B cell (primary cell): ENCODE measurements around the gene SERPINE2. TPM values are rescaled to one million over a fixed set of nuclear protein-coding genes. Genes with fewer than 3 reads are reported as not detected.

Source experiments
- ATAC-seq: fragments of 200-7000 bp; cut with Tn5 transposase; one replicate; pipeline ENCODE4 v1.10.0; 2021; ENCODE audit warnings: low read depth, mild to moderate bottlenecking, moderate number of reproducible peaks, moderate library complexity
- CTCF ChIA-PET: fragments of 350-600 bp; sonication (Branson Sonifier 250); formaldehyde crosslinking; loops from one replicate; lab custom pipeline; 2021; ENCODE audit warnings: antibody characterized with exemption, inconsistent platforms; lab: Charles Lee
- POLR2A ChIA-PET: fragments of 350-600 bp; sonication (Branson Sonifier 250); formaldehyde crosslinking; loops from one replicate; lab custom pipeline; 2021; ENCODE audit warnings: antibody characterized with exemption; lab: Charles Lee
- DNase-seq: peaks from one replicate; pipeline ENCODE4 v3.0.0; 2013
- H2AFZ ChIP-seq: 2 replicates; pipeline ENCODE4 v1.6.1; 2012; ENCODE audit warnings: mild to moderate bottlenecking, low read depth, low read length; ENCODE audit not compliant: insufficient read depth, poor library complexity, severe bottlenecking
- H3K27ac ChIP-seq, 2 donors: 1 replicate in 1 of 2; 2 replicates in 1 of 2; pipeline ENCODE4 v1.5.1; 2012 to 2013; ENCODE audit warnings: low read length in 2 of 2, mild to moderate bottlenecking in 2 of 2, moderate library complexity in 1 of 2
- H3K27me3 ChIP-seq, 4 experiments: fragments of 200-600 bp in 1 of 4; sonication (generic) in 1 of 4; replicated peaks in 1 of 4; 1 replicate in 2 of 4; 2 replicates in 2 of 4; pipeline versions ENCODE4 v1.6.1 to v1.7.0; 2013 to 2016; ENCODE audit warnings: low read length in 3 of 4, mild to moderate bottlenecking in 2 of 4, mixed read lengths in 1 of 4, moderate library complexity in 1 of 4; ENCODE audit not compliant: insufficient read depth in 4 of 4, control insufficient read depth in 3 of 4; ENCODE audit errors: control extremely low read depth in 1 of 4
- H3K36me3 ChIP-seq, 2 experiments: replicated peaks in 1 of 2; 1 replicate in 1 of 2; 2 replicates in 1 of 2; pipeline versions ENCODE4 v1.6.1 to v1.7.1; 2013; ENCODE audit warnings: low read length in 1 of 2; ENCODE audit not compliant: insufficient read depth in 2 of 2, control insufficient read depth in 1 of 2; ENCODE audit errors: control extremely low read depth in 1 of 2, extremely low read depth in 1 of 2
- H3K4me1 ChIP-seq, 2 donors: fragments of 200-600 bp in 1 of 2; sonication (generic) in 1 of 2; 1 replicate in 1 of 2; 2 replicates in 1 of 2; pipeline versions ENCODE4 v1.5.1 to v1.6.1; 2013 to 2017; ENCODE audit warnings: low read length in 2 of 2; ENCODE audit not compliant: control insufficient read depth in 2 of 2, insufficient read depth in 2 of 2
- H3K4me2 ChIP-seq: replicated peaks from 2 replicates; pipeline ENCODE3; 2012; ENCODE audit warnings: mild to moderate bottlenecking, low read depth, low read length; ENCODE audit not compliant: poor library complexity, severe bottlenecking
- H3K4me3 ChIP-seq, 5 experiments: fragments of 200-600 bp in 1 of 5; sonication (generic) in 1 of 5; 1 replicate in 3 of 5; 2 replicates in 2 of 5; pipeline versions ENCODE4 v1.5.1 to v1.7.0; 2011 to 2016; ENCODE audit warnings: low read length in 4 of 5, mild to moderate bottlenecking in 4 of 5, low read depth in 2 of 5, control low read depth in 1 of 5, moderate library complexity in 1 of 5; ENCODE audit not compliant: insufficient read depth in 1 of 5; ENCODE audit errors: control extremely low read depth in 1 of 5, extremely low read depth in 1 of 5
- H3K79me2 ChIP-seq: fragments of 200-600 bp; sonication (generic); one replicate; pipeline ENCODE4 v1.6.0; 2016; ENCODE audit warnings: low read length; ENCODE audit not compliant: control insufficient read depth, insufficient read depth
- H3K9ac ChIP-seq: fragments of 200-600 bp; sonication (generic); 2 replicates; pipeline ENCODE4 v1.6.1; 2017; ENCODE audit warnings: mild to moderate bottlenecking, low read length, moderate library complexity
- H3K9me3 ChIP-seq, 3 donors: one replicate each; pipeline versions ENCODE4 v1.6.1 to v1.7.1; 2013; ENCODE audit warnings: low read length in 2 of 3; ENCODE audit not compliant: control insufficient read depth in 2 of 3, insufficient read depth in 1 of 3; ENCODE audit errors: control extremely low read depth in 1 of 3
- H4K20me1 ChIP-seq: 2 replicates; pipeline ENCODE4 v1.6.0; 2012; ENCODE audit warnings: mild to moderate bottlenecking, low read length; ENCODE audit not compliant: insufficient read depth, control insufficient read depth, poor library complexity, severe bottlenecking
- H3K27ac Mint-ChIP-seq: one replicate; pipeline ENCODE4 v1.8.0; 2021; ENCODE audit warnings: mixed read lengths
- H3K27me3 Mint-ChIP-seq: one replicate; pipeline ENCODE4 v1.8.0; 2021; ENCODE audit warnings: mixed read lengths
- H3K4me1 Mint-ChIP-seq: one replicate; pipeline ENCODE4 v1.8.0; 2021; ENCODE audit warnings: mixed read lengths
- H3K4me3 Mint-ChIP-seq: one replicate; pipeline ENCODE4 v1.8.0; 2021; ENCODE audit warnings: mixed read lengths
- H3K9me3 Mint-ChIP-seq: one replicate; pipeline ENCODE4 v1.8.0; 2022; ENCODE audit warnings: mixed read lengths; ENCODE audit not compliant: insufficient read depth
- EZH2 ChIP-seq: IDR thresholded peaks from 2 replicates; pipeline ENCODE4 v1.6.1; 2012; ENCODE audit warnings: borderline replicate concordance, low read depth, mild to moderate bottlenecking, moderate library complexity, low read length; ENCODE audit not compliant: insufficient read depth, poor library complexity, severe bottlenecking
- whole genome bisulfite sequencing: methylation state at CpG from one replicate; pipeline ENCODE4 v1.1.5; 2013; ENCODE audit warnings: missing lambda C conversion rate; ENCODE audit not compliant: insufficient coverage; 5-methylcytosine and 5-hydroxymethylcytosine counted together
- intact Hi-C: fragments of 100-400 bp; cut with micrococcal nuclease; formaldehyde crosslinking; loops from one replicate; pipeline ENCODE4 v1.10.0; 2022
- polyA plus RNA-seq: library from polyadenylated mRNA; depleted of rRNA; stranded (reverse); fragments of >200 nt; gene quantifications from 2 replicates; pipeline ENCODE4 v1.2.3, GENCODE V29; 2012
- total RNA-seq, 2 donors: library from RNA; stranded (reverse); fragments of 120-200 nt in 1 of 2; gene quantifications; 1 replicate in 1 of 2; 2 replicates in 1 of 2; pipeline versions ENCODE4 v1.2.3 to v1.2.4, GENCODE V29; 2013 to 2022
- TF ChIP-seq, protein P1 (sequence below): fragments of 200-600 bp; IDR thresholded peaks from one replicate; pipeline ENCODE4 v1.8.0; 2022; ENCODE audit warnings: antibody characterized with exemption, mild to moderate bottlenecking

The SERPINE2 gene
- total and polyA plus RNA-seq, 2 donors (not counting 1 experiment from before 2014, with no cell fraction given): 0.45 to 1.8 TPM

DNA sequence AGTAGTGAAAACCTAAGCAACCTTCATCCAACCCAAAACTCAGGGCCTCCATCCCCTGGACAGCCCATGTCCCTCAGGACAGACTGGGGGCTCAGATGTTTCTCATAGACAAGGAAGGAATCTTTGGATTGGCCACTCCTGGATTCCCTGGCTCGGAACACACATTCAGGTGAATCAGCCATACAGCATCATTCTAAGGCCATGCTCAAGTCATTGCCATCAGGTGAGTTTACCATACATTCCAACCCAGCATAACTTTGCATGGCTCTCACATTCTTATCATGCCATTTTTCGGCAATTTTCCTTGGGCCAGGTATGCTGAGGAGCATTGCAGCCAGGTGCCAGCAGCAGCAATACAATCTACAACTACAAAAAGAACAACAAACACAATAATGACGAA is 34.6 kb upstream of the SERPINE2 start:
- H3K4me3 Mint-ChIP-seq: no peak overlapping the region
- intact Hi-C loops: no loop called here
- Histone ChIP-seq H3K9me3 (no peaks in the 10 kb centered on the region), H3K4me3 (no peak overlapping the region), H3K27ac (no peak overlapping the region), H4K20me1 (no peaks in the 10 kb centered on the region), H3K79me2 (no peaks in the 10 kb centered on the region), H3K4me1 (no peaks in the 10 kb centered on the region), H3K9ac (no peak overlapping the region), H3K4me2 (no peak overlapping the region), H3K27me3 (peaks cover 0 to 3% (median 0%) of the 10 kb centered on the region in 4 experiments), H2AFZ (no peak overlapping the region), H3K36me3 (no peaks in the 10 kb centered on the region)
- 73% methylated on average over 1 of the region's 3 CpGs for WGBS
- ATAC-seq (no peak), DNase-seq (no peak)
- ChIA-PET CTCF (no interaction called here), POLR2A (no interaction called here)
- H3K27ac Mint-ChIP-seq: no peak overlapping the region
- H3K9me3 Mint-ChIP-seq: no peaks in the 10 kb centered on the region
- no peaks in the 10 kb centered on the region for H3K4me1 Mint-ChIP-seq
- TF ChIP-seq, protein P1, sequence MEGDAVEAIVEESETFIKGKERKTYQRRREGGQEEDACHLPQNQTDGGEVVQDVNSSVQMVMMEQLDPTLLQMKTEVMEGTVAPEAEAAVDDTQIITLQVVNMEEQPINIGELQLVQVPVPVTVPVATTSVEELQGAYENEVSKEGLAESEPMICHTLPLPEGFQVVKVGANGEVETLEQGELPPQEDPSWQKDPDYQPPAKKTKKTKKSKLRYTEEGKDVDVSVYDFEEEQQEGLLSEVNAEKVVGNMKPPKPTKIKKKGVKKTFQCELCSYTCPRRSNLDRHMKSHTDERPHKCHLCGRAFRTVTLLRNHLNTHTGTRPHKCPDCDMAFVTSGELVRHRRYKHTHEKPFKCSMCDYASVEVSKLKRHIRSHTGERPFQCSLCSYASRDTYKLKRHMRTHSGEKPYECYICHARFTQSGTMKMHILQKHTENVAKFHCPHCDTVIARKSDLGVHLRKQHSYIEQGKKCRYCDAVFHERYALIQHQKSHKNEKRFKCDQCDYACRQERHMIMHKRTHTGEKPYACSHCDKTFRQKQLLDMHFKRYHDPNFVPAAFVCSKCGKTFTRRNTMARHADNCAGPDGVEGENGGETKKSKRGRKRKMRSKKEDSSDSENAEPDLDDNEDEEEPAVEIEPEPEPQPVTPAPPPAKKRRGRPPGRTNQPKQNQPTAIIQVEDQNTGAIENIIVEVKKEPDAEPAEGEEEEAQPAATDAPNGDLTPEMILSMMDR: no peak
- no peak for TF ChIP-seq EZH2
- H3K27me3 Mint-ChIP-seq: peaks cover 21% of the 10 kb centered on the region

DNA sequence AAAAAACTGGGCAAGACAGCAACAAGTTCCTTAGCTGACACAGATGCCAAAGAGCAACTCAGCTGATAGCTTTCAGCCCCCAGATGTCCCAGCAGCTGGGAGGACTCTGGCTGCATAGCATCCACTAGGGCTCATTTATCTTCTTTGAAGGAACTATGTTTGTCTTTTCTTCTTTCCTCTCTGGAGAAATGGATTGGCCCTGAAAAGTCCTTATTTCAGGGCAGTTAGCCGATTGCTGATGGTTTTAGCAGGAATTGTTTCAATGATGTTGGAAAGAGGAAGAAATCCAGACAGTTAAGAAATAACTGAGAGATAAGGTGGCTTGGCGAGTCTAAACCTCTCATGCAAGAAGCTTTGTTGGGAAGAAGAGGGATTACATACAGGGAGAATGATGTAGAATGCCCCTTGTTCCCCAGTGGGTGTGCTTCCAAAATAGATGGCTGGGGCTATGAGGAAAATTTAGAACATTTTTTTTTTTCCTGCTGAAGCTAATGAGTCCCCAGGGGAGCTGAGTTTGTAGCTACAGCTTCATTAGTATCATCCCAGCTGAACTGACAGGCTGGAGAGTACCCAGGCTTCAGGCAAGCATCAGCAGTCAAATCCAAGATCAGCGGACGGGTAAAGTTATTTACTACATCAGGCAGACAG is 33.6 kb upstream of the SERPINE2 start:
- Histone ChIP-seq H3K27me3 (peaks cover 0 to 3% (median 0%) of the 10 kb centered on the region in 4 experiments), H3K27ac (no peak overlapping the region), H4K20me1 (no peaks in the 10 kb centered on the region), H3K36me3 (no peaks in the 10 kb centered on the region), H2AFZ (no peak overlapping the region), H3K9ac (no peak overlapping the region), H3K4me3 (no peak overlapping the region), H3K79me2 (no peaks in the 10 kb centered on the region), H3K4me1 (no peaks in the 10 kb centered on the region), H3K4me2 (no peak overlapping the region), H3K9me3 (no peaks in the 10 kb centered on the region)
- POLR2A ChIA-PET: no interaction called here
- H3K4me1 Mint-ChIP-seq: no peaks in the 10 kb centered on the region
- intact Hi-C loops: no loop called here
- H3K4me3 Mint-ChIP-seq: no peak overlapping the region
- TF ChIP-seq EZH2: no peak
- TF ChIP-seq, protein P1: no peak
- H3K27me3 Mint-ChIP-seq: peaks cover 28% of the 10 kb centered on the region
- H3K27ac Mint-ChIP-seq: no peak overlapping the region
- DNase-seq: no peak
- CTCF ChIA-PET: interaction anchor here (1.2 kb wide), 1 partner anchor 79 kb away, joined by 3 read pairs; no protein-coding TSS in a partner anchor
- no peak for ATAC-seq
- 87% methylated on average over 2 of the region's 4 CpGs for WGBS
- no peaks in the 10 kb centered on the region for H3K9me3 Mint-ChIP-seq
